Measurements from ENCODE around the gene PCNP.
"Not testable (repeated sequence)": the region's sequence is repeated elsewhere in the genome, so short reads cannot be mapped to it uniquely, and the experiment has no call there.

PCNP gene

GRCh38 chr3:101567528-101568317, 6.3 kb upstream of the PCNP start:
- DNase-seq: no peak

- no peak for DNase-seq
These were observed 2.7 kb upstream of the PCNP start for GRCh38 chr3:101571028-101571895.

DNA sequence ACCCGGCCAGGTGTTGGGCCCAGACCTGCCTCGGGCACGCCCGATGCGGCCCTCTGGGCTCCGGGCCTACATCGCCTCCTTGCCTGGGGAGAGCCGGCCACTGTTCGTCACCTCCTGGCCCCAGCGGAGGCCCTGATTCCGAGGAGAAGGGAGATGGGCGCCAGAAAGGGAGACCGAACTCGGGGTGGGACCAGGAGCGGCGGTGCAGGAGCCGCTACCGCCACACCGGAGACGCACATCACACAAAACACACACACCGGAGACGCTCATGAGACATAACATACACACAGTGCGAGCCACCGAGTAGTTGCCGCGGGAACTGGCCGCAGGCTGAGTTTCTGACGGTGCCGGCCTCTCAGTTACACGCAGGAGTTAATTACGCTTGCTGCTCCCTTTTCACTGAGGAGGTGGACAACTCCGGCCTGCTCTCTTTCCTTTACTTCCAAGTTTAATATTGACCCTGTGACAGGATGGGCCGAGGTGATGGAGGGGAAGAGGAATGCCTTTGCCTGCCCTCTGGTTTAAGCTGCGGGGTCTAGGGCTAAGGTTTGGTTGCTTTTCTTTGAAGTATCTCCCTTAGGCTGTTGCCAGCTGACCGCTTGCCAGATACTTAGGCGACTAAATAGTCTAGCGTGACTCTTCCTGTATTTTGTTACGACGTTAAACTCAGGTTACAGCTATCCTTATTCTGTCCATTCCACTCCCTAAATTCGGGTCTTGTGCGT, 570 bp downstream of the PCNP start:
- DNase-seq: no peak

DNA sequence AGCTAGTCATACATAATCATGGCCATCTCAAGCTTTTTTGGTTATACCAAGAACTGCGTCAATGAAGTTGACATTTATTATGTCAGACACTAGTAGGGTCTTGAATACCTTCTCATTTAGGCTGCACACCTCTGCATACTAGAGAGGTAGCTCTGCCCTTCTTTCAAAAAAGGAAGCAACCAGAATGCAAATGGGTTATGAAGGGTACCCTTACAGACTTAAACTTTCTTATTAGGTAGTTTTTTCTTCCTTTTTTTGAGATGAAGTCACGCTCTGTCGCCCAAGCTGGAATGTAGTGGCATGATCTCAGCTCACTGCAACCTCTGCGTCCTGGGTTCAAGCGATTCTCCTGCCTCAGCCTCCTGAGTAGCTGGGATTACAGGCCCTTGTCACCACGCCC, 3.3 kb downstream of the PCNP start:
- no peak for DNase-seq

DNA sequence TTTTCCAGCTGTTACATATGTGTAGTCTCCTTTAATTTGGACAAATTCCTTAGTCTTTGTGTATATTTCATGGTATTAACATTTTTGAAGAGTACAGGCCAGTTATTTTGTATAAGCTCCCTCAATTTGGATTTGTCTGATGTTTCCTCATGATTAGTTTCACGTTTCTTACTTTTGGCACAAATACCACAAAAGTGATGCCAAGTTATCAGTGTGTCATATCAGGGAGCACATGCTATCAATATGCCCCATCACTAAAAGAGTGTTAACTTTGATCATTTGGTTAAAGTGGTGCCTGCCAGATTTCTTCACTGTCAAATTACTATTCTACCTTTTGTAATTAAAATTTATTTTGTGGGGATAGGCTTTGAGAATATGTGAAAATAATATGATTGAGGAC, 14.6 kb downstream of the PCNP start:
- no peak for DNase-seq

- DNase-seq: no peak
These were observed 17.1 kb downstream of the PCNP start for GRCh38 chr3:101591071-101591470.

DNA sequence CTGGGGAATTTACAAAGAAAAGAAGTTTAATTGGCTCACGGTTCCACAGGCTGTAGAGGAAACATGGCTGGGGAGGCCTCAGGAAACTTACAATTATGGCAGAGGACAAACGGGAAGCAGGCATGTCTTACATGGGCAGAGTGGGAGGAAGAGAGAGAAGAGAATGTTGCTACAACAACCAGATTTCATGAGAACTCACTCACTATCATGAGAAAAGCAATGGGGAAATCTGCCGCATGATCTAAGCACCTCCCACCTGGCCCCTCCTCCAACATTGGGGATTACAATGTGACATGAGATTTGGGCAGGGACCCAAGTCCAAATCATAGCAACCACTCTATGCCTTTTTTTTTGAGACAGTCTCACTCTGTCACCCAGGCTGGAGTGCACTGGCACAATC, 28.8 kb downstream of the PCNP start:
- no peak for DNase-seq

DNA sequence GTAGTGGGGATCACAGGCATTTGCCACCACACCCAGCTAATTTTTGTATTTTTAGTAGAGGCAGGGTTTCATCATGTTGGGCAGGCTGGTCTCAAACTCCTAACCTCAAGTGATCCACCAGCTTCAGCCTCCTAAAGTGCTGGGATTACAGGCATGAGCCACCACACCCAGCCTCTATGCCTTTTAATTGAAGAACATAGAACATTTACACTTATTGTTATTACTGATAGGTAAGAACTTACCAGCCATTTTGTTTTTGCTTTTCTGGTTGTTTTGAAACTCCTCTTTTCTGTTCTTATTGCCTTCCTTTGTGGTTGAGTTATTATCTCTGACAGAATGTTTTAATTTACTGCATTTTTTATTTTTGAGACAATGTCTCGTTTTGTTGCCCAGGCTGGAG, 29.2 kb downstream of the PCNP start:
- DNase-seq: no peak

GRCh38 chr3:101605398-101605797, 31.4 kb downstream of the PCNP start:
- not testable (repeated sequence) for DNase-seq

DNA sequence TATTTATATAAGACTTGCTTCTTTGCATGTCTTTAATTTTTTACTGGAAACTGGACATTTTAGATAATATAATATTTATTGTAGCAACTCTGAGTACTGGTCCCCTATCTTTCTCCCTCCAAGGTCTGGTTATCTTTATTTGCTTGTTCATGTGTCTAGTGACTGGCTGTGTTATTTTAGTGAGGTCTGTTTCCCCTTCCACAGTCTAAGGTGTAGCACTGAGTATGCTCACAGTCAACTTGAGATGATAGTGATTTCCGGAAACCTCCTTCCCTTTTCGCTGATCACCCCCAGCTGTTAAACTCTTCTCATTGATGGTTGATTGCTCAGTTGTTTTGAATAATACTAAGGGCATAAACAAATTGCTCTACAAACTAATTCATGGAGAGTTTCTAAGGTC, 37.0 kb downstream of the PCNP start:
- DNase-seq: no peak

GRCh38 chr3:101613014-101613413, 39.0 kb downstream of the PCNP start:
- DNase-seq: not testable (repeated sequence)

GRCh38 chr3:101615525-101615924, 41.5 kb downstream of the PCNP start:
- no peak for DNase-seq

DNA sequence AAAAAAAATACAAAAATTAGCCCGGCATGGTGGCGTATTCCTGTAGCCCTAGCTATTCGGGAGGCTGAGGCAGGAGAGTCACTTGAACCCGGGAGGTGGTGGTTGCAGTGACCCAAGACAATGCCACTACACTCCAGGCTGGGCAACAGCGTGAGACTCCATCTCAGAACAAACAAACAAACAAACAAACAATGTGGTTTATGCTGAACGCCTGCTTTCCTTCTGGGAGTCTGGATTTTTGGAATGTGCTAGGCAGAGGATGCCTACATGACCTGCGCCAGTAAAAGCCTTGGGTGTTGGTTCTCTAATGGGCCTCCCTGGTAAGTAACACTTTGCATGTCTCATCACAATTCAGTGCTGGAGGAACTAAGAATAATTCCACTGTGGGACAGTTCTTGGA, 43.5 kb downstream of the PCNP start:
- DNase-seq: no peak

- no peak for DNase-seq
These were observed 44.7 kb downstream of the PCNP start for GRCh38 chr3:101618726-101619125.

GRCh38 chr3:101619734-101620133, 45.8 kb downstream of the PCNP start:
- no peak for DNase-seq

GRCh38 chr3:101623656-101624055, 49.7 kb downstream of the PCNP start:
- DNase-seq: no peak

- no peak for DNase-seq
These were observed 50.9 kb downstream of the PCNP start for GRCh38 chr3:101624857-101625256.

DNA sequence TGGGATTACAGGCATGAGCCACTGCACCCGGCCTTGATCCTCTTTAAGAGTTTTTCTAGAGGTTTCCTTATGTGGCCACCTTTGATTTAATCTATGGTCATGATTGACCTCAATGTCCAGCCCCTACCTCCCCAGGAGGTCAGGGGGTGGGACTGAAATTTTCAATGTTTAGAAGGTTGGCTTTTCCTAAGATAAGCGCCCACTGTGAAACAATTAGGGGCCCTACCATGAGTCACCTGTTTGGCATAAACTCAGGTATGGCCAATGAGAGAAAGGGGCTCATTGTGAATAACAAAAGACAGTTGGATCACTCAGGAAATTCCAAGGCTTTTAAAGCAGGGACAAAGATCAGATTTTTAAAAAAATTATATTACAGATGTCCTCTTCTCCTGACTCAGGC, 51.9 kb downstream of the PCNP start:
- DNase-seq: no peak

- DNase-seq: no peak
These were observed 55.2 kb downstream of the PCNP start for GRCh38 chr3:101629219-101629618.

- DNase-seq: no peak
These were observed 57.3 kb downstream of the PCNP start for GRCh38 chr3:101631098-101631796.

DNA sequence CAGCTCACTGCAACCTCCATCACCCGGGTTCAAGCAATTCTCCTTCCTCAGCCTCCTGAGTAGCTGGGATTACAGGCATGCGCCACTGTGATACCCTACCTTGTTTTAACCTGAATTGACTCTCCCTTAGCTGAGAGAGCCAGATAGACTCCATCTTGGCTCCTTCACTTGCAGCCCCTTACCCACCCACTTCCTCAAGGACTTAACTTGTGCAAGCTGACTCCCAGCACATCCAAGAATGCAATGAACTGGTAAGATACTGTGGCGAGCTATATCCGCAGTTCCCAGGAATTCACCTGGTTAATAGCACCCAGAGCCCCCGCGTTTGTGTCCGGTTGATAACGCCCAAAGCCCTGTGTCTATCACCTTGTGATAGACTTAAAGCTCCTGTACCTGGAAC, 58.0 kb downstream of the PCNP start:
- not testable (repeated sequence) for DNase-seq

GRCh38 chr3:101632586-101632985, 58.6 kb downstream of the PCNP start:
- no peak for DNase-seq

DNA sequence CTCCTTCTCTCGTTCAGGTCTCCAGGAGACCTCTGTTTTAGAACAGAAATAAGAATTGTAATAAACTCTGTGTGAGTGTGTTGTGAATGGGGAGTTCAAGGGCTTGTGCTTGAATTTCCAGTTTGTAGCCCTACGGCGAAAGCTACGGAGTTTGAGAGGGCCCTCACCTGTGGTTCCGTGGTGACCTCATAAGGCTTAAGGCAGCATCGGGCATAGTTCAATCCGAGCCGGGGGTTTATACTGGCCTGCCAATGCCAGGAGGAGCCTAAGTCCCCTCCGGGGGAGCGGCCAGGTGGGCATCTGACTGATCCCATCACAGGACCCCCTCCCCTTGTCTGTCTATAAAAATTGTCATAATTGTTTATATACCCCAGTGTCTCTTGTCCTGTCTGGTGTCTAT, 59.2 kb downstream of the PCNP start:
- no peak for DNase-seq

All from NCI-H2107 (cell line).